Posterior cingulate gyrus (tissue), 11 donors: ENCODE results near the gene GPR17.
A peak's percentile ranks its signal among the peaks of the same experiment; 100 is the strongest.

ENCODE experiments used
- DNase-seq, 10 donors: peaks; one replicate each; pipeline versions ENCODE4 v3.0.0 to v3.0.0-alpha.2; 2020 to 2021; ENCODE audit warnings: mixed read lengths in 3 of 10
- intact Hi-C: fragments of 100-400 bp; cut with DNase I; formaldehyde crosslinking; loops from one replicate; pipeline ENCODE4 v1.15.1; 2023

GPR17 gene

GRCh38 chr2:127650785-127651380 is 4.9 kb downstream of the GPR17 start:
- intact Hi-C loops, result no loop called here
- peak in 3 of 10 donors; percentile 71 to 85 (median 83) for DNase-seq

DNA sequence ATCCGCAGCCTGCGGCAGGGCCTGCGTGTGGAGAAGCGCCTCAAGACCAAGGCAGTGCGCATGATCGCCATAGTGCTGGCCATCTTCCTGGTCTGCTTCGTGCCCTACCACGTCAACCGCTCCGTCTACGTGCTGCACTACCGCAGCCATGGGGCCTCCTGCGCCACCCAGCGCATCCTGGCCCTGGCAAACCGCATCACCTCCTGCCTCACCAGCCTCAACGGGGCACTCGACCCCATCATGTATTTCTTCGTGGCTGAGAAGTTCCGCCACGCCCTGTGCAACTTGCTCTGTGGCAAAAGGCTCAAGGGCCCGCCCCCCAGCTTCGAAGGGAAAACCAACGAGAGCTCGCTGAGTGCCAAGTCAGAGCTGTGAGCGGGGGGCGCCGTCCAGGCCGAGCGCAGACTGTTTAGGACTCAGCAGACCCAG is 5.4 kb downstream of the GPR17 start:
- intact Hi-C loops, result no loop called here
- DNase-seq, result peak in 3 of 10 donors; percentile 54 to 85 (median 64)

DNA sequence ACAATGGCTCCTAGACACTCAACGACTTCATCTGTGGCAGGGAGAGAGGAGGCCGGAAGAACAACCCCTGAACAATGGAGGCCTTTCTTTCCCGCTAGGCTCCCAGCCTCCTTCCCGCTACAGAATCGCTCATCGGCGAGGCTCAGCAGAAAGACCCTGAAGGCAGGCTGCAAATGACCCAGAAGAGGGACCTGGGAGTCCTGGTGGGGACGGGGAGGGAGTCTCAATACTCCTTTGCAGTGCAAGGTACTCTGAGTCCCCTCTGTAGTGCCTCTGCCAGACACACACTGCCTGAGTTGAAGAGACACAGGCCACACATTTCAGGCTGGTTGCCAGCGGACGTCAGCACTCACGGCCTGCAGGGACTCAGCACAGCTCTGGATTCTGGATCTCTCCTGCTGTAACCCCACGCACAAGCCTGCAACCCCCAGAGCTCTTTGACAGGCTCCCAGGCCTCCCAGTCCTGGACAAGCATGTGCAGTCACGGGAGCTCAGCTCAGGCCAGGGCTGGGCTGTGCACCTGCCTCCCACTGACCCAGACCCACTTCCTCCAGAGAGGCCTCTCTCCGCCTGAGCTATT is 6.1 kb downstream of the GPR17 start:
- intact Hi-C loops, result no loop called here
- peak in 9 of 10 donors; percentile 48 to 95 (median 78) for DNase-seq

DNA sequence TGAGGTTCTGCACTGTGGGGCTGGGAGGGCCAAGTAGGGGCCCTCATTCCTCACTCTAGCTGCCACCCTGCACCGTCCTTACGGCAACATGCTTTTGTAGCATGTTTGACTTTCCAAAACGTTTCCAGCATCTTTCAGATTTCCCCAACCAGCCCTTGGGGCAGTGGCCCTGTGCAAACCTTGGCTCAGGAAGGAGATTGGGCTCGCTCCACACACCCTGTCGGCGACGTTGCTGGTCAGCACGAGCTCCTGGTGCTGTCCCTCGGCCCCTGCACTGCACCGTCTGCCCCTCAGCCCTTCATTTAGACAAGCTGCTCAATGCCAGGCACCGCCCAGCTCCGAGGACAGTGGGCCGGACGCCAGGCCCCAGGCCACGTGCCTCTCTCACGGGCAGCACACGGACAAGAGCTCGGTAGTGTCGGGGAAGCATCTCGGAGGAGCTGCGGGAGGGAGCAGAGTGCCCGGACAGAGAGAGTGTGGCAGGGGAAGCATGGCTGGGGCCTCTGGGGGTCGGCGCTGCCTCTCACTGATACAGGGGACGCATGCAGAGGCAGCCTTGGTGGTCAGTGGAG is 6.9 kb downstream of the GPR17 start:
- peak in 4 of 10 donors; percentile 4 to 73 (median 62) for DNase-seq
- intact Hi-C loops, result no loop called here

- DNase-seq, result peak in 4 of 10 donors; percentile 5 to 73 (median 66)
- intact Hi-C loops, result no loop called here
Measured at GRCh38 chr2:127653421-127654083, 7.6 kb downstream of the GPR17 start.

- intact Hi-C loops, result no loop called here
- peak in 4 of 10 donors; percentile 5 to 72 (median 62) for DNase-seq
Measured at GRCh38 chr2:127654084-127654837, 8.3 kb downstream of the GPR17 start.

DNA sequence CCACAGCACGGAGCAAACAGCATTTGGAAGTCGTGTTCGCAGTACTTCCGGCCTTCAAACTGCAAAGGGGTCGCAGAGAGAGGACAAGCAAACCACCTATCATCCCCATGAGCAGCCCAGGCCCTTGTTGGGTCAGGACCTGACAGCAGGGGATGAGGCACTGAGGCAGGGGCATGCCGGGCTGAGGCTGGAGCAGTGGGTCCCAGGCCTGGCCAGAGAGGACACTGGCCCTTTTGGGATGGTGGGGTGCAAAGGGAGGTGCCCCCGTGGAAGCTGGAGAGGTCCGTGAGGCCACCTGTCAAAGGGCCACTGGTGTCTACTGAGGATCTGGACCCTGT is 8.9 kb downstream of the GPR17 start:
- peak in 4 of 10 donors; percentile 2 to 81 (median 56) for DNase-seq
- intact Hi-C loops, result no loop called here

- DNase-seq, result peak in 4 of 10 donors; percentile 3 to 85 (median 68)
- intact Hi-C loops, result no loop called here
Measured at GRCh38 chr2:127655209-127656073, 9.5 kb downstream of the GPR17 start.

DNA sequence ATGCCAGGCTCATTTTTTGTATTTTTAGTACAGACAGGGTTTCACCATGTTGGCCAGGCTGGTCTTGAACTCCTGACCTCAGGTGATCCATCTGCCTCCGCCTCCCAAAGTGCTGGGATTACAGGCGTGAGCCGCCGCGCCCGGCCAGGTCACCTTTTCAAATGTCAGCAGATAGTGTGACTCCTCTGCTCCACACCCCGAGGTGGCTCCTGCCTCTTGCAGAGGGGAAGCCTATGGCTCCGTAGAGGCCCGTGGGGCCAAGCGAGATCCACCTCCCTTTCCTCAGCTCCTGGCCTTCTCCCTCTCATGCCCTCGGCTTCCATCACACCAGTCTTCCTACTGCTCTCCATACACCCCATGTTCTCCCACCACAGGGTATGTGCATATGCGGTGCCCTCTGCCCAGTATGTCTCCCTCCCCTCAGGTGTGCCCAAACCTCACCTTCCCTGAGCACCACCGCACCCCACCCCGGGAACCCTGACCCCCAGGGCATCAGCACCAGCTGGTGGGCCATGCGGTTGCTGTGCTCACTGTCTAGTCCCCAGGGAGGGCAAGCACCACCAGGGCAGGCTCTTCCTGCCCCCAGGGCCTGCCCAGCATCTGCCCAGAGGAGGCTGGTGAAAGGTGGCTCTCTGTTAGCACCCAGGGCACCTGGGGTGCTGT is 10.7 kb downstream of the GPR17 start:
- intact Hi-C loops, result no loop called here
- peak in 3 of 10 donors; percentile 3 to 77 (median 47) for DNase-seq

GRCh38 chr2:127657232-127657595 is 11.3 kb downstream of the GPR17 start:
- peak in 5 of 10 donors; percentile 5 to 79 (median 39) for DNase-seq
- intact Hi-C loops, result no loop called here

- DNase-seq, result peak in 2 of 10 donors; percentile 2 to 67
- intact Hi-C loops, result no loop called here
Measured at GRCh38 chr2:127658146-127658545, 12.2 kb downstream of the GPR17 start.

DNA sequence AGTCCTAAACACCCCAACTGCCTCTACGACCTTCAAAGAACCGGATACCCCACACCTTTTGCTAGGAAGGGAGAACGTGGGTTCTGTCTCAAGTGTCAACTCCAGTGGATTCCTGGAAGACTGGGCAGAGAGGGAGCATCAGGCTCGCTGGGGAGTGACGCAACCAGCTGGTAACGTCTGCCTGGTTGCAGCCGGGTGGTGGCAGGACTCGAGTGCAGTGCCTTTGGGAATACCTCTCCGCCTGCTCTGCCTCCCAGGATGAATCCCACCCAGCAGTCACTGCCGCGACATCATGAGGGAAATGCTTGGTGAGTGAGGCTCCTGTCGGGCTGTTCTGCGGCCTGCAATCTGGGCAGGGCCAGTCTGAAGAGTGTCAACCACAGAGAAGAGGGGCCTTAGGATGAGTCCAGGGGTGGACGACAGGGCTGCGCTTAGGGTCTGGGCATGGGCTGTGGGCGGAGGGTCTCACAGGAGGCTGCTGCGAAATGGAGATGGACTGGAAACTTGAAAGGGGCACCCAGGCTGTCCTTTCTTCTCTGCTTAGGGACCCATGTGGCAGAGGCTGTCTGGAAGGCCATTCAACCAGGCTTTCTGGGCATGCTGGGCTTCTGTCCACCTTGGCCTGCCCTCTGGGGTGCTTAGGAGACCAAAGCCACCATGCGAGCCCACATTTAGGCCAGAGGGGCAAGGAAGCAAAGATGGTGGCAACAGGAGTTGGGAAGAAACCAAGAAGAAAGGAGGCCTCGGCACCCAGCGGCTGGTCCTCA is 12.9 kb downstream of the GPR17 start:
- intact Hi-C loops, result no loop called here
- peak in 3 of 10 donors; percentile 16 to 62 (median 62) for DNase-seq

DNA sequence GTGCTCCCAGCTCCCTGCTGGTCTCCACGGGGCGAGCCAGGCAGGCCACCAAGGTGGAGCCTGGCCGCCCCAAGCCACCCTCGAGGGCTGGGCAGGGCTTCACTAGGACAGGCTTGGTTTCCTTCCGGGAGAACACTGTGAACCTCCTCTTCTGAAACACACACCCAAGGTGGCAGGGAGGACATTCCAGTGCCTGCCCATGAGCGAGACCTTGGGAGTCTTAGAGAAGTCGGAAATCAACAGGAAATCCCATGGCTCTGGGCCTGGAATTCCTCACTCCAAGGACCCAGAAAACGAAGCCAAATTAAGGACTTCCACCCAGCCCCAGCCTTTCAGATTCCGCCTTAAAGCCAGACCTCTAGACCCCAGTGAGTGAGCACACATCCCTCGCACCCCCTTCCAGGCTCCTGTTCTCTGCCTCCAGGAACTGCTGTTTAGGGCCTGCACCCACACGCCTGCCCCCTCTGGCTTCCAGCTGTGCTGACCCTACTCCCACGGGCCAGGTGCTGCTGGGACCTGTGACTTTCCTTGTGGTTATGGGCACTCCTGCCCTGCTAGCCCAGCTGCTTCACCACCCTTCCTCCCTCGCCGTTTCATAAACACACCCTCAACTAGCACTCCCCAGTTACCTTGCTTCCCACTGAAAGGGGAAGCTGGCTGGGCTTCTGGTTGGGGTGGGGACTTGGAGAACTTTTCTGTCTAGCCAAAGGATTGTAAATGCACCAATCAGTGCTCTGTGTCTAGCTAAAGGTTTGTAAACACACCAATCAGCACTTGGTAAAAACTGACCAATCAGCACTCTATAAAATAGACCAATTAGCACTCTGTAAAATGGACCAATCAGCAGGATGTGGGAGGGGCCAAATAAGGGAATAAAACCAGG is 13.7 kb downstream of the GPR17 start:
- intact Hi-C loops, result no loop called here
- peak in 3 of 10 donors; percentile 3 to 74 (median 67) for DNase-seq

GRCh38 chr2:127660291-127660578 is 14.3 kb downstream of the GPR17 start:
- peak in 3 of 10 donors; percentile 5 to 33 (median 22) for DNase-seq
- intact Hi-C loops, result no loop called here

DNA sequence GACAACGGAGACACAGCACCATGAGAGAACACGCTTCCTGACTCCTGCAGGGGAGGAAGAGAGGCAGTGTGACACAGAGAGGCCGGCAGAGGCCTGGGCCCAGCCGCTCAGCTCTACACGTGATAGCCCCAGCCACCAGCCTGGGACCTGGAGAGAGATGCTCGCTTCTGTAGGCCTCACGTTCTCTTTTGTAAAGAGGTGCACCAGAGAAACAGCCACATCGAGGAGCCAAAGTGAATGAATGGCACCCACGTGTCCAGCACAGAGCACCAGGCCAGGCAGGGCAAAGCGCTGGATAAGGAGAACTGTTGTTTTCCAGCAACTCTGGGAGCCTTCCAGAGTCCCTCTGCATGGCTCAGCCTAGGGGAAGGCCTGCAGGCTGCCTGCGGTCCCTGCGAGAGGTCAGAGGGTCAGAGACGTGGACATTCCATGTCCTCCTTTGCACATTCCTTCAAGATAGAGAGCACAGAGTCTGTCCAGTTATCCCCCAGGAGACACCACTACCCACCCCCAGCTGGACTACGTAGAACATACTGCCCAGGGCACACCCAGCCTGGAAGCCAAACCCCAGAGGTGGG is 15.2 kb downstream of the GPR17 start:
- peak in 6 of 10 donors; percentile 41 to 92 (median 64) for DNase-seq
- intact Hi-C loops, result no loop called here

GRCh38 chr2:127661949-127662510 is 16.1 kb downstream of the GPR17 start:
- intact Hi-C loops, result no loop called here
- peak in 4 of 10 donors; percentile 3 to 74 (median 40) for DNase-seq
